HL-60 (cell line): Measurements from ENCODE around the gene MYL10.
"Not testable (repeated sequence)": the region's sequence is repeated elsewhere in the genome, so short reads cannot be mapped to it uniquely, and the experiment has no call there.

ENCODE experiments used
- DNase-seq, 2 experiments: peaks; one replicate each; pipeline ENCODE4 v3.0.0-alpha.2; 2010 to 2020; ENCODE audit warnings: low read depth in 1 of 2, low spot score in 1 of 2
- H3K27ac ChIP-seq: fragments of 250-450 bp; sonication (Bioruptor Pico); replicated peaks from 2 replicates; pipeline ENCODE4 v1.5.1; 2020; ENCODE audit warnings: mild to moderate bottlenecking, moderate library complexity
- H3K27me3 ChIP-seq: fragments of 250-450 bp; sonication (Bioruptor Pico); 2 replicates; pipeline ENCODE4 v1.5.1; 2021; ENCODE audit warnings: mild to moderate bottlenecking, moderate library complexity; ENCODE audit not compliant: insufficient read depth, poor library complexity, severe bottlenecking
- H3K4me3 ChIP-seq: replicated peaks from 2 replicates; pipeline ENCODE4 v1.5.1; 2011; ENCODE audit warnings: mild to moderate bottlenecking, control low read depth, low read length; ENCODE audit not compliant: insufficient read depth
- GABPA ChIP-seq: IDR thresholded peaks from 2 replicates; pipeline ENCODE4 v1.6.1; 2012; ENCODE audit warnings: low read depth
- POLR2AphosphoS5 ChIP-seq: IDR thresholded peaks from 2 replicates; pipeline ENCODE4 v1.6.1; 2012; ENCODE audit warnings: low read depth
- SPI1 ChIP-seq: IDR thresholded peaks from 2 replicates; pipeline ENCODE4 v1.6.1; 2012; ENCODE audit warnings: low read depth, mild to moderate bottlenecking, borderline replicate concordance
- TF ChIP-seq, protein P1 (sequence below): IDR thresholded peaks from 2 replicates; pipeline ENCODE4 v1.6.1; 2012; ENCODE audit warnings: low read depth; ENCODE audit not compliant: insufficient replicate concordance
- TF ChIP-seq, protein P2 (sequence below): IDR thresholded peaks from one replicate; pipeline ENCODE4 v1.5.1; 2011; ENCODE audit warnings: low read length, control low read depth, inconsistent platforms; ENCODE audit not compliant: insufficient read depth

MYL10 gene

DNA sequence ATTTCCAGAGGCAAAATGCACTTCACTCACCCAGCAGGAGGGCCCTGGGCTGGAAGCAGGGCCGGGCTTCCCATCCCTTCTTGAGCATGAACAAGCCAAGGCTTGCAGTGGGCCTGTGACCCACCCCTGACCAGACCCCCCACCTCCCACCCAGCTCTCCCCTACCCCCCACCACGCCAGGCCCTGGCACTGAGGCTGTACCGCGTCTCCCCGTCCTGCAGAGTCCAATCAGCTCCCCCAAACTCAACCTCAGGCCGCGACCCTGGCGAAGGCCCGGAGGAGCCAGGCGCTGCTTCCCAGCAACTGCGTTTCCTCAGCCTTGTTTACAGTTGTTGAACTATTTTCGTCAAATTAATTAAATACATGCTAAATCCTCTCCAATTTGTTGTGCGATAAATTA lies 16.9 kb upstream of the MYL10 start:
- TF ChIP-seq SPI1 (no peak), POLR2AphosphoS5 (no peak), GABPA (no peak)
- TF ChIP-seq, protein P1, sequence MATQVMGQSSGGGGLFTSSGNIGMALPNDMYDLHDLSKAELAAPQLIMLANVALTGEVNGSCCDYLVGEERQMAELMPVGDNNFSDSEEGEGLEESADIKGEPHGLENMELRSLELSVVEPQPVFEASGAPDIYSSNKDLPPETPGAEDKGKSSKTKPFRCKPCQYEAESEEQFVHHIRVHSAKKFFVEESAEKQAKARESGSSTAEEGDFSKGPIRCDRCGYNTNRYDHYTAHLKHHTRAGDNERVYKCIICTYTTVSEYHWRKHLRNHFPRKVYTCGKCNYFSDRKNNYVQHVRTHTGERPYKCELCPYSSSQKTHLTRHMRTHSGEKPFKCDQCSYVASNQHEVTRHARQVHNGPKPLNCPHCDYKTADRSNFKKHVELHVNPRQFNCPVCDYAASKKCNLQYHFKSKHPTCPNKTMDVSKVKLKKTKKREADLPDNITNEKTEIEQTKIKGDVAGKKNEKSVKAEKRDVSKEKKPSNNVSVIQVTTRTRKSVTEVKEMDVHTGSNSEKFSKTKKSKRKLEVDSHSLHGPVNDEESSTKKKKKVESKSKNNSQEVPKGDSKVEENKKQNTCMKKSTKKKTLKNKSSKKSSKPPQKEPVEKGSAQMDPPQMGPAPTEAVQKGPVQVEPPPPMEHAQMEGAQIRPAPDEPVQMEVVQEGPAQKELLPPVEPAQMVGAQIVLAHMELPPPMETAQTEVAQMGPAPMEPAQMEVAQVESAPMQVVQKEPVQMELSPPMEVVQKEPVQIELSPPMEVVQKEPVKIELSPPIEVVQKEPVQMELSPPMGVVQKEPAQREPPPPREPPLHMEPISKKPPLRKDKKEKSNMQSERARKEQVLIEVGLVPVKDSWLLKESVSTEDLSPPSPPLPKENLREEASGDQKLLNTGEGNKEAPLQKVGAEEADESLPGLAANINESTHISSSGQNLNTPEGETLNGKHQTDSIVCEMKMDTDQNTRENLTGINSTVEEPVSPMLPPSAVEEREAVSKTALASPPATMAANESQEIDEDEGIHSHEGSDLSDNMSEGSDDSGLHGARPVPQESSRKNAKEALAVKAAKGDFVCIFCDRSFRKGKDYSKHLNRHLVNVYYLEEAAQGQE, result no peak
- TF ChIP-seq, protein P2, sequence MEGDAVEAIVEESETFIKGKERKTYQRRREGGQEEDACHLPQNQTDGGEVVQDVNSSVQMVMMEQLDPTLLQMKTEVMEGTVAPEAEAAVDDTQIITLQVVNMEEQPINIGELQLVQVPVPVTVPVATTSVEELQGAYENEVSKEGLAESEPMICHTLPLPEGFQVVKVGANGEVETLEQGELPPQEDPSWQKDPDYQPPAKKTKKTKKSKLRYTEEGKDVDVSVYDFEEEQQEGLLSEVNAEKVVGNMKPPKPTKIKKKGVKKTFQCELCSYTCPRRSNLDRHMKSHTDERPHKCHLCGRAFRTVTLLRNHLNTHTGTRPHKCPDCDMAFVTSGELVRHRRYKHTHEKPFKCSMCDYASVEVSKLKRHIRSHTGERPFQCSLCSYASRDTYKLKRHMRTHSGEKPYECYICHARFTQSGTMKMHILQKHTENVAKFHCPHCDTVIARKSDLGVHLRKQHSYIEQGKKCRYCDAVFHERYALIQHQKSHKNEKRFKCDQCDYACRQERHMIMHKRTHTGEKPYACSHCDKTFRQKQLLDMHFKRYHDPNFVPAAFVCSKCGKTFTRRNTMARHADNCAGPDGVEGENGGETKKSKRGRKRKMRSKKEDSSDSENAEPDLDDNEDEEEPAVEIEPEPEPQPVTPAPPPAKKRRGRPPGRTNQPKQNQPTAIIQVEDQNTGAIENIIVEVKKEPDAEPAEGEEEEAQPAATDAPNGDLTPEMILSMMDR, result no peak
- Histone ChIP-seq H3K4me3 (no peak overlapping the region), H3K27me3 (no peaks in the 10 kb centered on the region), H3K27ac (no peak overlapping the region)
- DNase-seq, result no peak

DNA sequence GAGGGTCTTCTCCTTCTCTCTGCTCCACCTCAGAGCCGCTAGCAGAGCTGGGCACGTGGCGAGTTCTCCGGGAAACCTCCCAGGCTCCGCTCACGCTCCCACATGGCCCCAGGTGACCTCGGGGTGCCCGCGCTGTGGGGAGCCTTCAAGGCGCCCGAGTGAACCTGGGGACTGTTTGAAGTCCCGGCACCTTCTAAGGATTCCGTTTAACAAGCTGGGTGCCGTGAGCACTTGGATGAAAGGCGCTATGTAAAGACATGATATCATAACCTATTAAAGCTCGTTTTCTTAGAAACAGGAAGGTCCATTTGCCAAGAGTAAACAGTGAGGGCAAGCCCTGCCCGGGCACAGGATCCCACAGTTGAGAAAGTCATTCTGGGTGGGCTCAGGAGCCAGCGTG lies 15.8 kb upstream of the MYL10 start:
- TF ChIP-seq SPI1 (no peak), GABPA (no peak), POLR2AphosphoS5 (no peak)
- TF ChIP-seq, protein P2, result no peak
- TF ChIP-seq, protein P1, result no peak
- Histone ChIP-seq H3K4me3 (no peak overlapping the region), H3K27ac (no peak overlapping the region), H3K27me3 (no peaks in the 10 kb centered on the region)
- DNase-seq, result no peak

DNA sequence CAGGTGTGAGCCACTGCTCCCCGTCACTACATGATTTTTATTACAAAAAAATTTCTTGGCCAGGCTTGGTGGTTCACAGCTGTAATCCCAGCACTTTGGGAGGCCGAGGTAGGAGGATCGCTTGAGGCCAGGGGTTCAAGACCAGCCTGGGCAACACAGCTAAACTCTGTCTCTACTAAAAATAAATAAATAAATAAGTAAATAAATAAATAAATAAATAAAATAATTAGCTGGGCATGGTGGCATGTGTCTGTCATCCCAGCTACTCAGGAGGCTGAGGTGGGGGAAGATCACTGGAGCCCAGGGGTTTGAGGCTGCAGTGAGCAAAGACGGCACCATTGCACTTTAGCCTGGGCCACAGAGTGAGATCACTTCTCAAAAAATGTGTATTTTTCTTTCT lies 10.0 kb upstream of the MYL10 start:
- not testable (repeated sequence) for H3K27ac ChIP-seq, DNase-seq, H3K4me3 ChIP-seq, H3K27me3 ChIP-seq

DNA sequence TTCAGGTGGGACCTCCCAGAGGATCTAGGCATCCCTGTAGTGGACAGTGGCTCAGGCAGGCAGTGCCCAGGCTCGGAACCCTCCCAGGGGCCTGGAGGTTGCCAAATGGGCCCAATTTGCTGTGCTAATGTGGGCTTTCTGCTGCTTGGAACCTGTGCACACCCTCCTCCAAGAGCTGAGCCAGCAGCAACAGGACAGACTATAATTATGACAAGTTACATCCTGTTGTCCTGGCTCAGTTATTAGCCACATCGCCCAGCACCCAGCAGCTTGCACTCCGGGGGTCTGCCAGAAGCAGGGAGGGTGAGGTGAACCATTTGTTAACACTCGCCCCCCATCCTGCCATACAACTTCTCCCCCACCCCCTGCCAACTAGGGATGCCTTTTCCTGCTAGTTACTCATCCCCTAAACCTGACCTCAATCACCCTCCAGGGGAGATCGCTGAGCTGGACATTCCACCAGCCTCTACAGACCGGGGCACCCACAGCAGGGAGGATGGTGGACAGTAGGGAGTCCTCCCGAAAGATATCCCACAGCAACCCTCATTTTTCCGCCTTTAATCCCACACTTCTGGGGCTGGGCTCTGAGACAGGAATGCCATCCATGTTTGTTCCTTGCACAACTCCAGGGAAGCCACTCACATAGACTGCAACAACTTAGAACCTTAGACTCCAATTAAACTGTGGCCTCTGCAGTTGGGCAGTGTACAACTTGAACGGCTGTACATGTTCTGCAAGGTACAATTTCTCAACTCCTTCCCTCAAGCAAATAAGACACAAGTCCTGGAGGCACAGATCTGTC lies 7.9 kb upstream of the MYL10 start:
- DNase-seq, result no peak
- Histone ChIP-seq H3K27ac (no peak overlapping the region), H3K4me3 (no peak overlapping the region), H3K27me3 (no peaks in the 10 kb centered on the region)
- TF ChIP-seq SPI1 (no peak), POLR2AphosphoS5 (no peak), GABPA (no peak)
- TF ChIP-seq, protein P1, result no peak
- TF ChIP-seq, protein P2, result no peak
